Middle frontal gyrus (tissue), 1 donor: Measurements from ENCODE around the gene PIGR.

Experiments
- DNase-seq: peaks from one replicate; pipeline ENCODE4 v3.0.0-alpha.2; 2015; ENCODE audit warnings: low spot score; ENCODE audit errors: extremely low spot score

Gene PIGR

DNA sequence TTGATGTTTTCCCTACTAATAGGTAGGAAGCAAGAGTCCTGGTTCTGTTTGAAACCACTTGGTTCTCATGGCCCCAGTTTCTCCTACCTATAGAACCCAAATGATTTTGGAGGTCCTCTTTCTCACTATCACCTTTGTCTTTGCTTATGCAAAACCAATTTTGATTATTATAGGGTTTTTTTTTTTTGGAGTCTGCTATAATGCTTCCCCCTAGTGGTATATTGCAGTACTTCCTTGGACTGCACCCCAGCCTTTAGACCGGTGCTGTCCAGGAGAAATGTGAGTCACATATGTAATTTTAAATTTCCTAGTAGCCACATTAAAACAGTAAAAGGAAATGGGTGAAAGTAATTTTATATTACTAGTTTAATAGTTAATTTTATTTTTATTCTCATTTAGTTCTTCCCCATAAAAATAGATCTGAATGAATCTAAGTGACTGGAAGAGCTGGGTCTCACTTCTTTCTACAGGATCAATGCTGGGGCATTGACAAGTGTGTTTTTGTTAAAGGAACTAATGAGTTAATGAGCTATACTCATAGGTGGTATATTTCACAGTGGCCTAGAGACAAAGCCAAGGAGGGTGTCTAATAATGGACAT lies 35.1 kb downstream of the PIGR start:
- DNase-seq: no peak

DNA sequence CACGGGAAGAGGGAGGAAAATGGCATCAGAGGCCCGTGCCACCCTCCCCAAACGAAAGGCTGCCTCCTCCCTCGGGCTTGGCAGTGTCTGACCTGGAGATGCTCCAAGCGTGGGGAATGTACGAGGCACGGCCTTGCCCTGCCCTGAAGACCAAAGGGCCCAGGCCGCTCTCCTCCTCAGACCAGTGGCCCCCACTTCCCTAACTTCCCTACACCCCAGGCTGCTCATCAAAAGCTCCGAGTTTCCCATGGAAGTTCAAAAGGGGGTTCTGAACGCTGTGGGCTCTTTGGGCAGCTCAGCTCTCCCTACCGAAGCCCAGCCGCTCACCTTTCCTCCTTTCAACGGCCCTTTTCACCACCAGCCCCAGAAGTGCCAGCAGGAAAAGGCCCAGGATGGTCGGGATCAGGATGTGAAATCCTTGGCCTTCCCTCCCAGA lies 36.4 kb downstream of the PIGR start:
- no peak for DNase-seq

DNA sequence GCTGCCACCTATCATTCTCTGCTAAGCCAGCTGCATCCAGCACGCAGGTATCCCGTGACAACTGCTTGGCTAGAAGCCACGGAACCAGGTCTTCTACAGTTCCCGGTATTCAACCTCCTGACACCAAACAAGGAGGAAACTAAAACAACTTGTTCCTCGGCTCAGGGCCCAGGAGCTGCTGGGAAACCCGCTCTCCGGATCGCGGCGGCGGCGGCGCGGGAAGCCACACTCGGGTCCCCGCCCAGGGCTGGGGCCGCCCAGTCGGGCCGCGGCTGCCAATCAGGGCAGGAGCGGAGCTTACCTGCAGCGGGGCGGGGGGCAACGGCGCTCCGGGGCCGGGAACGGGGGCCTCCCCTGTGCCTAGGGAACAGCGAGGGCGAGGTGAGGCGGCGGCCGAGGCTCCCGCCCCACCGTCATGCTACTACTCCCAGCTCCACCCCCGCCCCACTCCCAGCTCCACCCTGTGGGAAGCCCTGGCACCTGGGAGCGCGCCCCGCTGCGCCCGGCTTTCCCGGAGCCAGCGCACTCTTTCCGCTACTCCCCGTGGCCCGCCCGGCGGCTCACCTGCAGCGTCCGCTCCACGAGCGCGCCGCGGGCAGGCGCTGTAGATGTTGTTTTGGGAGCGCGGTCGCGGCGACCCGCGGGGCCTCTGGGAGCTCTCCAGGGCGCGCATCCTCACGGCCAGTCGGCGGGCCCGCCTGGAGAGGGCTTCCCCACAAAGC lies 36.9 kb downstream of the PIGR start:
- DNase-seq: no peak

DNA sequence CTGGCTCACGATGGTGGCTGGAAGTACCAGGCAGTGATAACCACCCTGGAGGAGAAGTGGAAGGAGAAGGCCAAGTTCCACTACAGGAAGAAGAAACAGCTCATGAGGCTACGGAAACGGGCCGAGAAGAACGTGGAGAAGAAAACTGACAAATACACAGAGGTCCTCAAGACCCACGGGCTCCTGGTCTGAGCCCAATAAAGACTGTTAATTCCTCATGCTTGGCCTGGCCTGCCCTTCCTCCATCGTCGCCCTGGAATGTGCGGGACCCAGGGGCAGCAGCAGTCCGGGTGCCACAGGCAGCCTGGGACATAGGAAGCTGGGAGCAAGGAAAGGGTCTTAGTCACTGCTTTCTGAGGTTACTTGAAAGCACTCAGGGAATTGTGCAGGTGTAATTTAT lies 38.2 kb downstream of the PIGR start:
- no peak for DNase-seq

DNA sequence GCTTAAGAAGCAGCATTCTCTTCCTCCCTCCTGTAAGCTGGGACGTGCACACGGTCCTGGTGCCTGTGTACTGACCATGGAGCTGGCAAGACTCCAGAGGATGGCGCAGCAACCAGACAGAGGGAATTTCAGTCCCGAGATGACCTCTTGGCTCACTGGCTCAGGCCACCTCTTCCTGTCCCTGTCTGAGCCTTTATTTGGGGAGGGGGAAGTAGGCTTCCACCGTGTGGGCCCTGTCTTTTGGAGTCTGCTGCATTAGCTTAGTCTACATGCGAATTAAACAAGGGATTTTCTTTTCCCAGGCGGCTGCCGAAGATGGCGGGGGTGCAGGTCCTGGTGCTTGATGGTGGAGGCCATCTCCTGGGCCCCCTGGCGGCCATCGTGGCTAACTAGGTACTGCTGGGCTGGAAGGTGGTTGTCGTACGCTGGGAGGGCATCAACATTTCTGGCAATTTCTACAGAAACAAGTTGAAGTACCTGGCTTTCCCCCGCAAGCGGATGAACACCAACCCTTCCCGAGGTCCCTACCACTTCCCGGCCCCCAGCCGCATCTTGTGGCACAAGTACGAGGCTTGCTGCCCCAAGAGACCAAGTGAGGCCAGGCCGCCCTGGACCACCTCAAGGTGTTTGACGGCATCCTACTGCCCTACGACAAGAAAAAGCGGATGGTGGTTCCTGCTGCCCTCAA lies 38.8 kb downstream of the PIGR start:
- no peak for DNase-seq

DNA sequence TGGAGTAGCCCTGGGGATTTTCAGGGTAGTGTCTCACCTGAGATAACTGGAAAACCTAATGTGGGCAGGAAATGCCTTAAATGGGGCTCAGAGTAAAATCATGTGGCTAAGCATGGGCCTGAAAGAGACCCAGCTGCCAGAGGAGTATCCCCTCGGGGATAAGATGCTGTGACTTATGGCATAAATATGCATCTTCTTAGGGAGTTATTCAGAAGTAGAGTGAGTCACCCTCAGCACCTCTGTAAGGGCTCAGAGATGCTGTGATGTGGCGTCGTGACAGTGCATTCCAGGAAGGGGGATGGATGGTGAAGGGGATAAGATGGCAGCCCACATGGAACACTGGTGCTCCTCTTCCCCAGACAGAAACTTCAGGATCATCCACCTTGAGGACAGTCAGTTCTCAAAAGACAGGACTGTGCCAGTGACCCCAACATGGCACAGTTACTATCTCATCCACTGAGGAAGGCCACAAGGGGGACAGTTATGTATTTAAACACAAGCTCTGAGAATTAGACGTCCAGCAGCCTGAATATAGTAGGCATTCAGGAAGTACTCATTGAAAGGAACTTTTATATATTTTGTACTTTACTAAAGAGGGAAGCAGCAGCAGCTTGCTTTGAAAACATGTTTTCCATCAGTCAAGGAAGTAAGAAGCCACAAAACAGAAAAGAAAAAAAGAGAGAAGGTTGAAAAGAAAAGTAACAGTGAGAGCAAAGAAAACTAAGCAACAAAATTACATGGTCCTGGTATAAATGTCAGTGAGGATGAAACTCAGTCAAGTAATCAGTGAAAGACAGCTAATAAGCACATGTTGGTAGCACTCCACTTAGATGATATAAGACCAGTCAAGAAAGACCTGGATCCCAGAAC lies 40.7 kb downstream of the PIGR start:
- DNase-seq: no peak

DNA sequence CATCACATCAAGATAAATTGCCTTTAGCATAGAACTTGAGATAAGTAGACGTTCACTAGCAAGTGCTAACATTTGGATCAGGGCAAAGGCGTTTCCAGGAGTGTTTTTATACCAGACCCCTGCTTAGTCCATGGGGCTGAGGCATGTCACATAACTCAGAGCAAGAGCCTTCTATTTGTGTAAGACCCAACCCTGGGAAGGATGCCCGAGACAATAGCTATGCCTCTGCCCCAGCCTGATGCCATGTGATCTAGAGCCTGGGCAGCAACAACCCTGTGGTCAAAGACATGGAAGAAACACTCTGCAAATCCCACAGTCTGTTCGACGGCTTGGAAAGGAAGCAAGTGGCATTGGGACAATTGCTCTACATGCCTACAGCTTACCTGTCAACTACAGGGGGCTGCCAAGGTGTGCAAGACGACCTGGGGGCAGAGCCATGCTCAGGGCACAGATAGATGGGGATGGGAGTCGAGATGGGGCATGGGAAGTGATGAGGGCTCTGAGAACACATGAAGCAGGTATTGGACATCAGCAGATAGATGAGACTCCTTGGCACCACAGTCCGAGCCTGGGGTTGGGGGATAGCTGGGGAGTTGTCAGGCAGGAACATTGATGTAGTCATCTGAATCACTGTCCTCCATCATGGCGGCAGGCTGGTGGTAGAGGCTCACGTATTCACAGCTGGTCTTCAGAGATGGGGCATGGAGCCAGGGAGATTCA lies 41.7 kb downstream of the PIGR start:
- no peak for DNase-seq

DNA sequence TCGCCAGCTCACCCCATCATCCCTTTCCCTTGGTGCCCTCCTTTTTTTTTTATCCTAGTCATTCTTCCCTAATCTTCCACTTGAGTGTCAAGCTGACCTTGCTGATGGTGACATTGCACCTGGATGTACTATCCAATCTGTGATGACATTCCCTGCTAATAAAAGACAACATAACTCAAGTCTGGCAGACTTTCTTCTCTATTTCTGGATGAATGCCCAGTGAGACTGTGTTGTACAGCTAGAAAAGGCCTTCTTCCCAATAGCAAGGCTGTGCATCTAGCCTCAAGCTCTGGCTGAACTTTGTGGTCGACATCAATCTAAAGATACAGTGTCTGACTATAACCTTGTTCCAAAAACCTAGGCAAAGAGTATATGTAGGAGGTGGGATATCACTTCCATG lies 42.6 kb downstream of the PIGR start:
- DNase-seq: no peak

DNA sequence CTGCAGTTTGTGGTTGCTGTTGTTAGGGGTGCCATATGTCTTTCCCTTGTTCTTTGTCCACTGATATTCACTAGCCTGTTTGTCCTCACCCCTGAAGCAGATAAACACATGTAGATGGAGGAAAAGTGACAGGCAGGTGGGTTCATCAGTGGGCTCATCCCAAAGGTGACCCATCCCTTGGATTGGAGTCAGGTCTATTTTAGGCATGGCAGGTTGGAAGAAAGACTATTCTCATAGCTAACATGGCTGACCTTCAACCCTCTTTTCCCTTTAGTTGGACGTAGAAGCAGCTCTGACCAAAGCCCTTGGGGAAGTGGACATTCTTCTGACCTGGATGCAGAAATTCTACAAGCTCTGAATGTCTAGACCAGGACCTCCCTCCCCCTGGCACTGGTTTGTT lies 43.6 kb downstream of the PIGR start:
- no peak for DNase-seq

DNA sequence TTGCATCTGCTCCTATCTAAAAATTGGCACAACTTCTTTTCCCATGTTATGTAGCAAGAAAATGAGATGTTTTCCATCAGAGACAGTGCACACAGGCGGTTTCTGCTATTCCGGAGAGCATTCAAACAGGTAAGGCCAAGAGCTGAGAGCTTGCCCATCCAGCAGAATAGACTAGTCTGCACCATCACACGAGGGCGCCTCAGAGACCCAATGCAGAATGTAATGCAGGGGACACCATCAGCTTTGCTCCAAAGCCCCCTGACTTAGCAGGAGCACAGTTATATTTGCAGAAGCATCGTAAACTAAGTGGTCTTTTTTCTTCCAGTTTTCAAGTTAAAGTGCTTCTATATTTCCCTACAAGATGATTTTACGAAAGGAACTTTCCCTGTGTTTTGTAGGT lies 44.3 kb downstream of the PIGR start:
- DNase-seq: no peak

DNA sequence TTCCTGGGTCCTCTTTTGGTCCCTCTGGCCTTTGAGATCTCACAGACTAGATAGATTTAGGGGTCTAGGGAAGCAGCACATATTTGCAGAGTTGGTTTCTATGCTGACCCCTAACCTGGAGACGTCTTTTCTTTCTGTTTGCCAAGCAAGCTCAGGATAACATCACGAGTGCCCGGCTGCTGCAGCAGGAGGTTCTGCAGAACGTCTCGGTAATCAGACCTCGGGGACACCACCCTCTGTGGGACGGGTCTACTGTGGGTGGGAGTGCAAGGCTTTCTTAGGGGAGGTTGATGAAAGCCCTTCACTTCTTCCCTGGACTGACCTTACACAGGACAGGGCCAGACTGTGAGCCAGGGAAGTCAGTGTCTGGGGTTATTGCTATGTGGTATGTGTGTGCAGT lies 46.1 kb downstream of the PIGR start:
- DNase-seq: no peak

DNA sequence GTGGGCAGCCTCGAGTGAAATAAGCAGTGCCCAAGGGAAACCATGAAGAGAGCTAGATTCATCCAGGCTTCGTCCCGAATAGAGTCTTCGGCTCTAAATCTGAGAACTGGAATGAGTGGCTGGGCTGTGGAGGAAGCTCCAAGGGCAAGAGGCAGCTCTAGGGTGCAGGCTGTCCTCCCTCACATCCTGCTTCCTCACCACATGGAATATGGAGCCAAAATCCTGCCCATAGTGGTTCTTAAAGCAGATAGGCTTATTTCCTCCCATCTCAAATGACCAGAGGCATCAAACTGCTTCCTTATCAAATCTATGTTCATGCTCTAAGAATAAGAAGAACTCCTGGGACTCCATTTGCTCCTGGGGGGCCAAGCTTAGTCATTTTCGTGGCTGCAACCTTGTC lies 46.5 kb downstream of the PIGR start:
- no peak for DNase-seq

DNA sequence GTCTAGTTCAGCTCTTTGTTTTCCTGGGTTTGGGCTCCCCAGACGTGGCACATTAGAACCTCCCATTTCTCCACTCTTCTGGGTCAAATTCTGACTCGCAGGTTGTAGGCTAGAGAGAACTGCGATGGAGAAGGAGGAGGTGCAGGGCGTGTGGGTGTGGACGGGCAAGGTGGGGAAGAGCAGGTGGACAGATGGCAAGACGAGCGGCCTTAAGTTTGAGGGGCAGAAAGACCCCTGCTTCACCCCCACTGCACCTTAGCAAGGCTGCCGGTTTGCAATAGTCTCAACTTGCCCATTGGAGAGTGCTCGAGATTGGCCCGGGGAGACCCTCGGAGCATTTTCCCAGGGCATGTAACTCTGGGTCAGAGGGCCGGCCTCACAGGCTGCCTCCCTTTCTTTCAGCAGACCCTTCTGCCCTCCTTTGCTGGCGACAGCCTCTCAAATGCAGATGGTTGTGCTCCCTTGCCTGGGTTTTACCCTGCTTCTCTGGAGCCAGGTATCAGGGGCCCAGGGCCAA lies 47.3 kb downstream of the PIGR start:
- DNase-seq: no peak

DNA sequence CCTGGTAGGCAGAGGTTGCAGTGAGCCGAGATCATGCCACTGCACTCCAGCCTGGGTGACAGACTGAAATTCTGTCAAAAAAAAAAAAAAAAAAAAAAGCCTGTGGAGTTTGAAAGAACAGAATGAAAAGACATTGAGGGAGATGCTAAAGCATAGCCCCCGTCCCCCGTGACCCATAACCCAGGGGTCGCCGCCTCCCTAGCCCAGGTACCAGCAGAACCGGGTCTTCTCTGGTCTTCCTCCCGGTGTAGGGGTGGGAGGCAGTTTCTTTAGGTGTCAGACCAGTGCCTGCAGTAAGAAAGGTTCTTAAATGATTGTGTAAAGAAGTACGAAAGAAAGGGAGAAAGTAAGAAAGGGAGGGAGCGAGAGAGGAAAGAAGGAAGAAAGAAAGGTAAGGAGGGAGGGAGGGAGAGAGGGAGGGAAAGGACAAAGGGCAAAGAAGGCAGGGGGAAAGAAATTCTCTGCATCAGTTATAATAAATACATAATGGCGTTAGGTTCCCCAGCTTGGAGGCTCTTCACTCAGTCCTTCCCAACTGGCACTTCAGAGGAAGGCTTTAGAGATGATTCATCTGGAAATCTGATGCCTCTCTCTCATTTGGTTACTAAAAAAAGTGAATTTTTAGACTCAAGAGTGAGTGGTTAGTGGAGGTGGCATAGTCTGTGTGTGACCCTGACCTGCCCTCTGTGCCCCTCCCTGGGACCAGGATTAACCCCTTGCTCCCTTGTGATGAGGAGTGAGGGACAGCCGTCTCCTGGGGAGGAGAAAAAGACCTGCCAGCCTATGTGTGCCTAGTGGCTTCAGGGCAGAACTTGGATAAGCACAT lies 48.0 kb downstream of the PIGR start:
- DNase-seq: no peak

DNA sequence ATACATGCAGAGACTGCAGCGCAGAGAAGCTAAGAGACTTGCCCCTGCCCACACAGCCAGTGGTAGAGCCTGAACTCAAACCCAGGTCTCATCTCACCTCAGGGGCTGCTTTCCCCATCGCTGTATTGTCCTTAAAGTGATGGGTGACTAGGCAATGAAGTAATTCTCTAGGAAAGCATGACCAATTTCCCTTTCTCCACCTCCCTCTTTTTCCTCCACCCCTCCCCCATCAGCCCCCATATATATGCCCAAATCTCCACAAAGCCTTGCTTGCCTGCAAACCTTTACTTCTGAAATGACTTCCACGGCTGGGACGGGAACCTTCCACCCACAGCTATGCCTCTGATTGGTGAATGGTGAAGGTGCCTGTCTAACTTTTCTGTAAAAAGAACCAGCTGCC lies 49.1 kb downstream of the PIGR start, which contains the start of gene IL24:
TSS of gene IL24 (plus strand) at position 269 of the 400 bp plus-strand sequence. CDS start 390 bp downstream, outside the sequence.
- no peak for DNase-seq

DNA sequence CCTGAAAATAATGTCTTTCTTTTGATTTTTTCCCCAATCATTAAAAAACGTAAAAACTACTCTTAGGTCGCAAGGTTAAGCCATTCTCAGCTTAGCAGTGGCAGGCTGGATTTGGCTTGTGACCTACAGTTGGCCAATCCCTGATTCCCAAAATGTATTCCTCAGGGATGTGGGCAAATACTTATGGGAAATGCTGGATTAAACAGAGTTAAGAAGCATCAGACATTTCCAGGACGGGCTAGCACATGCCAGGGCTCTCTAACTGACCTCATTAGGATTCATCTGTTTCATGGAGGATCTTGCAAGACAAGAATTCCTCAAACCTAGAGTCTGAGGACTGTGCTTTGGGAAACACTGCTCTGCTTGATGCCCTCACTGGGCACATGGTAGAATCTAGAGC lies 50.0 kb downstream of the PIGR start:
- no peak for DNase-seq

DNA sequence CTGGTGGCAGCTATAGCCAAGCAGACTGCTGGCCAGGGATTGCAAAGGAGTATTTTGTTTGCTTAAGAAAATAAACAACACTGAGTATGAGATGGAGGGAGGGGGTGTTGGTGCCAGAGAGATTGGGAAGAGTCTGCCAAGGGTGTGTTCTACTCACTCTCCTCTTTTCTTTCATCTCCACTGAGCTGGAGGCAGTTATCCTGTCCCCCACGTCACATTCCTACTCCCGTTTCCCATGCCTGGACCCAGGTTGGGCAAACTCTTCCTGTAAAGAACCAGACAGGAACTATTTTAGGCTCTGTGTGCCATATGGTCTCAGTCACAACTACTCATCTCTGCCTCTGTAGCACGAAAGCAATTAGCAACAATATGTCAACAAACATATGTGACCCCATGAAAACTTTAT lies 50.4 kb downstream of the PIGR start:
- no peak for DNase-seq

DNA sequence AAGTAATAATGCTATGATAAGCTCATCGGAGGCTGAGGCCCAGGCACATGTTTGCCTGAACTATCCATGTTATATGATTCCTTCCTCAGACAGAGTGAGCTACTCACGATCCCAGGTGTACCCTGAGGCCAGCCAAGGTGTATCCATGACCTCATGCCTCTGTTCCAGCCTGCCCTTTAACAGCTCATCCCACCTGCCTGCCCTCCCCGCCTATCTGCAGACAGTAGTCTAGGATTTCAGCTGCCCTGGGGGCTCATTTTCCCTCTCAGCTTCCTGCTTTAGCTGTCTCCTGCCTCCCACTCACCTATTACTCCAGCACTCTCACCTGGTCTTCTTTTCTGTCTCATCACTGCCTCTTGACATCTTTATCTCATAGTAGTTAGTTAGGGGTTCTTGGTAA lies 50.9 kb downstream of the PIGR start:
- DNase-seq: no peak

DNA sequence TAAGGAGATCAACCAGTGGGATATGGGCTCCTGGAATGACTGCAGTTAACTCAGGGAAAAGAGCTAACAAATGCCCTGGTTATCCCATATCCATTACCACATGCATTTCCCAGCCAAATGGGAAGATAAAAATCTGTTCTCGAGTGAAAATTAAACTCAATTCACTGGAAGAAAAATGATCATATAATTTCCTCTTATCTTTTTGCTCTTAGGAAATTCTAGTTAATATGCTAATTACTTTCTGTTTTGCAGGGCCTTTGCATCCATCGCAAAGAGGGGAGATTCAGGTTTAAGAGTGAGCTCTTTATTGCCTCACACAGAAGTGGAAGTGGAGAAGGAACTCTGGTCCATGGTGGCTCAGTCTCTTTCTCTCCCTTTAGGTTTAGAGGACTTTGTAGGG lies 52.9 kb downstream of the PIGR start:
- DNase-seq: no peak
